ENCODE data around the gene ZNF282.

The ZNF282 gene

GRCh38 chr7:149196705-149197171, 1.4 kb downstream of the ZNF282 start:
- Histone ChIP-seq H3K27ac (ENCODE audit: low read length) (no peak overlapping the region), H3K4me3 (ENCODE audit: low read length) (peak overlapping the region; percentile 96), H3K4me1 (ENCODE audit: insufficient read depth, low read length) (no peaks in the 10 kb centered on the region; the same call in 1 of the 2 replicates), H3K36me3 (ENCODE audit: insufficient read depth, low read depth, low read length) (peaks cover 41% of the 10 kb centered on the region), H3K27me3 (ENCODE audit: insufficient read depth, low read length) (no peaks in the 10 kb centered on the region), H3K9ac (ENCODE audit: low read depth, low read length) (peak overlapping the region; percentile 92), H3K9me3 (ENCODE audit: insufficient read depth, low read depth, low read length) (no peaks in the 10 kb centered on the region; the same call in 1 of the 2 replicates)

- H3K9ac ChIP-seq (ENCODE audit: low read depth, low read length), result no peak overlapping the region
- peaks cover 46% of the 10 kb centered on the region for H3K36me3 ChIP-seq (ENCODE audit: insufficient read depth, low read depth, low read length)
Observed at GRCh38 chr7:149197675-149198074, 2.3 kb downstream of the ZNF282 start.

GRCh38 chr7:149198161-149198816, 2.9 kb downstream of the ZNF282 start:
- H3K4me3 ChIP-seq (ENCODE audit: low read length), result no peak overlapping the region
- H3K36me3 ChIP-seq (ENCODE audit: insufficient read depth, low read depth, low read length), result peaks cover 53% of the 10 kb centered on the region
- no peak overlapping the region for H3K9ac ChIP-seq (ENCODE audit: low read depth, low read length)
- H3K9me3 ChIP-seq (ENCODE audit: insufficient read depth, low read depth, low read length), result no peaks in the 10 kb centered on the region; the same call in 1 of the 2 replicates
- H3K27ac ChIP-seq (ENCODE audit: low read length), result no peak overlapping the region
- H3K4me1 ChIP-seq (ENCODE audit: insufficient read depth, low read length), result no peaks in the 10 kb centered on the region; the same call in 1 of the 2 replicates
- H3K27me3 ChIP-seq (ENCODE audit: insufficient read depth, low read length), result no peaks in the 10 kb centered on the region

More at GRCh38 chr7:149197675-149198074, 2.3 kb downstream of the ZNF282 start:
- H3K9me3 ChIP-seq (ENCODE audit: insufficient read depth, low read depth, low read length), result no peaks in the 10 kb centered on the region; the same call in 1 of the 2 replicates
- no peak overlapping the region for H3K27ac ChIP-seq (ENCODE audit: low read length)
- no peaks in the 10 kb centered on the region for H3K27me3 ChIP-seq (ENCODE audit: insufficient read depth, low read length)
- no peaks in the 10 kb centered on the region; the same call in 1 of the 2 replicates for H3K4me1 ChIP-seq (ENCODE audit: insufficient read depth, low read length)
- H3K4me3 ChIP-seq (ENCODE audit: low read length), result no peak overlapping the region

GRCh38 chr7:149199234-149199995, 4.1 kb downstream of the ZNF282 start:
- H3K9ac ChIP-seq (ENCODE audit: low read depth, low read length), result no peak overlapping the region
- peaks cover 64% of the 10 kb centered on the region for H3K36me3 ChIP-seq (ENCODE audit: insufficient read depth, low read depth, low read length)
- H3K4me3 ChIP-seq (ENCODE audit: low read length), result no peak overlapping the region
- H3K27me3 ChIP-seq (ENCODE audit: insufficient read depth, low read length), result no peaks in the 10 kb centered on the region
- H3K4me1 ChIP-seq (ENCODE audit: insufficient read depth, low read length), result no peaks in the 10 kb centered on the region; the same call in 1 of the 2 replicates
- H3K9me3 ChIP-seq (ENCODE audit: insufficient read depth, low read depth, low read length), result no peaks in the 10 kb centered on the region; the same call in 1 of the 2 replicates
- no peak overlapping the region for H3K27ac ChIP-seq (ENCODE audit: low read length)

GRCh38 chr7:149202831-149203231, 7.5 kb downstream of the ZNF282 start:
- Histone ChIP-seq H3K27ac (ENCODE audit: low read length) (no peak overlapping the region), H3K4me1 (ENCODE audit: insufficient read depth, low read length) (peaks cover 3% of the 10 kb centered on the region; the same call in 1 of the 2 replicates), H3K4me3 (ENCODE audit: low read length) (no peak overlapping the region), H3K27me3 (ENCODE audit: insufficient read depth, low read length) (no peaks in the 10 kb centered on the region), H3K36me3 (ENCODE audit: insufficient read depth, low read depth, low read length) (peaks cover 90% of the 10 kb centered on the region), H3K9ac (ENCODE audit: low read depth, low read length) (no peak overlapping the region), H3K9me3 (ENCODE audit: insufficient read depth, low read depth, low read length) (no peaks in the 10 kb centered on the region; the same call in 1 of the 2 replicates)

- no peaks in the 10 kb centered on the region for H3K27me3 ChIP-seq (ENCODE audit: insufficient read depth, low read length)
- H3K36me3 ChIP-seq (ENCODE audit: insufficient read depth, low read depth, low read length), result peaks cover 85% of the 10 kb centered on the region
- H3K4me3 ChIP-seq (ENCODE audit: low read length), result no peak overlapping the region
- peak overlapping the region; percentile 53; the same call in 1 of the 2 replicates for H3K9ac ChIP-seq (ENCODE audit: low read depth, low read length)
- peaks cover 7% of the 10 kb centered on the region for H3K4me1 ChIP-seq (ENCODE audit: insufficient read depth, low read length)
- no peak overlapping the region for H3K27ac ChIP-seq (ENCODE audit: low read length)
- no peaks in the 10 kb centered on the region for H3K9me3 ChIP-seq (ENCODE audit: insufficient read depth, low read depth, low read length)
Observed at GRCh38 chr7:149205690-149206381, 10.5 kb downstream of the ZNF282 start.

- Histone ChIP-seq H3K4me1 (ENCODE audit: insufficient read depth, low read length) (peaks cover 7% of the 10 kb centered on the region), H3K9ac (ENCODE audit: low read depth, low read length) (no peak overlapping the region), H3K36me3 (ENCODE audit: insufficient read depth, low read depth, low read length) (peaks cover 88% of the 10 kb centered on the region), H3K27me3 (ENCODE audit: insufficient read depth, low read length) (no peaks in the 10 kb centered on the region), H3K4me3 (ENCODE audit: low read length) (no peak overlapping the region), H3K27ac (ENCODE audit: low read length) (no peak overlapping the region), H3K9me3 (ENCODE audit: insufficient read depth, low read depth, low read length) (no peaks in the 10 kb centered on the region)
Observed at GRCh38 chr7:149207324-149208035, 12.1 kb downstream of the ZNF282 start.

- Histone ChIP-seq H3K9ac (ENCODE audit: low read depth, low read length) (peak overlapping the region; percentile 54), H3K36me3 (ENCODE audit: insufficient read depth, low read depth, low read length) (peaks cover 88% of the 10 kb centered on the region), H3K9me3 (ENCODE audit: insufficient read depth, low read depth, low read length) (no peaks in the 10 kb centered on the region), H3K4me3 (ENCODE audit: low read length) (no peak overlapping the region), H3K4me1 (ENCODE audit: insufficient read depth, low read length) (peaks cover 7% of the 10 kb centered on the region), H3K27me3 (ENCODE audit: insufficient read depth, low read length) (no peaks in the 10 kb centered on the region), H3K27ac (ENCODE audit: low read length) (no peak overlapping the region)
Observed at GRCh38 chr7:149209518-149210269, 14.3 kb downstream of the ZNF282 start.

- peaks cover 95% of the 10 kb centered on the region for H3K36me3 ChIP-seq (ENCODE audit: insufficient read depth, low read depth, low read length)
- no peaks in the 10 kb centered on the region for H3K27me3 ChIP-seq (ENCODE audit: insufficient read depth, low read length)
- H3K4me1 ChIP-seq (ENCODE audit: insufficient read depth, low read length), result peaks cover 5% of the 10 kb centered on the region
- H3K27ac ChIP-seq (ENCODE audit: low read length), result no peak overlapping the region
- no peak overlapping the region for H3K4me3 ChIP-seq (ENCODE audit: low read length)
- H3K9ac ChIP-seq (ENCODE audit: low read depth, low read length), result no peak overlapping the region
- no peaks in the 10 kb centered on the region for H3K9me3 ChIP-seq (ENCODE audit: insufficient read depth, low read depth, low read length)
Observed at GRCh38 chr7:149210551-149210950, 15.2 kb downstream of the ZNF282 start.

GRCh38 chr7:149214020-149214720, 18.8 kb downstream of the ZNF282 start:
- H3K27ac ChIP-seq (ENCODE audit: low read length), result no peak overlapping the region
- no peak overlapping the region for H3K4me3 ChIP-seq (ENCODE audit: low read length)
- H3K9me3 ChIP-seq (ENCODE audit: insufficient read depth, low read depth, low read length), result no peaks in the 10 kb centered on the region
- no peak overlapping the region for H3K9ac ChIP-seq (ENCODE audit: low read depth, low read length)
- no peaks in the 10 kb centered on the region for H3K27me3 ChIP-seq (ENCODE audit: insufficient read depth, low read length)
- H3K4me1 ChIP-seq (ENCODE audit: insufficient read depth, low read length), result peaks cover 3% of the 10 kb centered on the region
- peaks cover 100% of the 10 kb centered on the region for H3K36me3 ChIP-seq (ENCODE audit: insufficient read depth, low read depth, low read length)
